GM12872 (cell line): ENCODE measurements around the gene PDS5B.

ENCODE experiments used
- CTCF ChIP-seq: IDR thresholded peaks from 3 replicates; pipeline ENCODE4 v1.5.1; 2011; ENCODE audit warnings: low read depth, mild to moderate bottlenecking, low read length, moderate library complexity; ENCODE audit not compliant: insufficient read depth

The PDS5B gene

GRCh38 chr13:32674503-32674902 is 88.3 kb downstream of the PDS5B start:
- no peak for TF ChIP-seq CTCF

GRCh38 chr13:32676242-32676641 is 90.0 kb downstream of the PDS5B start:
- TF ChIP-seq CTCF, result no peak

- no peak for TF ChIP-seq CTCF
Measured at GRCh38 chr13:32682130-32682529, 95.9 kb downstream of the PDS5B start.

- TF ChIP-seq CTCF, result no peak
Measured at GRCh38 chr13:32682740-32683139, 96.5 kb downstream of the PDS5B start.

- TF ChIP-seq CTCF, result no peak
Measured at GRCh38 chr13:32687275-32687674, 101.0 kb downstream of the PDS5B start.

GRCh38 chr13:32695602-32696250 is 109.5 kb downstream of the PDS5B start:
- no peak for TF ChIP-seq CTCF

GRCh38 chr13:32707471-32707870 is 121.2 kb downstream of the PDS5B start:
- TF ChIP-seq CTCF, result no peak
